GM21576 (cell line): Measurements from ENCODE around the gene ZNF428.
"Not testable (repeated sequence)": the region's sequence is repeated elsewhere in the genome, so short reads cannot be mapped to it uniquely, and the experiment has no call there.

Source experiments
- ATAC-seq: cut with Tn5 transposase; IDR thresholded peaks from one replicate; pipeline ENCODE4 v1.9.1; 2021; ENCODE audit warnings: mild to moderate bottlenecking, moderate library complexity; ENCODE audit not compliant: unreplicated experiment

Gene ZNF428

GRCh38 chr19:43619262-43620060 lies at the start of gene ZNF428:
Gene ZNF428, minus strand, starts transcription at chr19:43619629. Its CDS starts 5,325 bp downstream, at chr19:43614304.
- peak; percentile 64 for ATAC-seq

GRCh38 chr19:43668406-43669109 lies 49.1 kb upstream of the ZNF428 start:
- ATAC-seq, result peak; percentile 76

DNA sequence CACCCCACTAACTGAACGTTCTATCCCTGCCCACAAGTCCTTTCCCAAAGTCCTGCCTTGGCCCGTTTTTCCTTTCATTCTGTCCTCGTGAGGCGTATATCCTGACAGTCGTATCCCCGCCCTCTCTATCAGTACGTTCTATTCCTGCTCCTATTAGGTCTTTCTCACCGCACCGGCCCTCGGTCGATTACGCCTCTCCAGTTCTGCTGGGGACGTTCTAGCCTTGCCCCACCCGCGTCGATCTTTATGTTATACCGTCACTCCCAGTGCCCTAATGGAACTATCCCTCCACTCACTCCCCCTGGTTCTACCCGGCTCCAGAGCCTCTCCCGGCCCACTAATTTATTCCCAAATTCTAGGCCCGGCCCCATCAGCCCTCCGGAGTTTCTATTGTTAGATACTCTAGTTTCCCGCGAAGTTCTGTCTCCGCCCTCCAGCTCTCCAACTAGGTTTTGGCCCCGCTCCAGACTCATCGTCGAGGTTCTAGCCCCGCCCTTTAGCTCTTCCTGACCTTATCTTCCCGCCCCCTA lies 48.5 kb upstream of the ZNF428 start:
- ATAC-seq, result no peak

- ATAC-seq, result no peak
Observed at GRCh38 chr19:43667126-43667875, 47.9 kb upstream of the ZNF428 start.

- ATAC-seq, result no peak
Observed at GRCh38 chr19:43664018-43664417, 44.6 kb upstream of the ZNF428 start.

GRCh38 chr19:43662487-43662886 lies 43.1 kb upstream of the ZNF428 start:
- ATAC-seq, result no peak

DNA sequence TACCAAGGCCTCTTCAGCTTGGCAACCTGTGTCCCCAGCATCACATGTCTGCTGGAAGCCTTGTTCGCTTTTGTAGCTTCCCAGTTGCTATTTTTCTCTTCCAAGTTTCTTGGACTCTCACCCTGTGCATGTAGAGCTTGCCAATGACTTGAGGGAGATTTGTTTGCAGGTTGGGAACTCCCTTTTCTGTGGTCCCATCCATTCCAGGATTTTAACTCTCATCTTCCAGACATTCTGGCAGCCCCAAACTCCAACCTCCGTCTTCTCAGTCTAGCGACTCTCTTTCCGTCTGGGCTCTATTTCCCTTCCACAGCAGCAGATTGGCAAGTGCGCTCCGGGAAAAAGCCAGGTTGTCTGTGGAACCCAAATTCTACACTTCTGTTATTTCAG lies 41.5 kb upstream of the ZNF428 start:
- ATAC-seq, result no peak

GRCh38 chr19:43660301-43660970 lies 41.0 kb upstream of the ZNF428 start:
- no peak for ATAC-seq

DNA sequence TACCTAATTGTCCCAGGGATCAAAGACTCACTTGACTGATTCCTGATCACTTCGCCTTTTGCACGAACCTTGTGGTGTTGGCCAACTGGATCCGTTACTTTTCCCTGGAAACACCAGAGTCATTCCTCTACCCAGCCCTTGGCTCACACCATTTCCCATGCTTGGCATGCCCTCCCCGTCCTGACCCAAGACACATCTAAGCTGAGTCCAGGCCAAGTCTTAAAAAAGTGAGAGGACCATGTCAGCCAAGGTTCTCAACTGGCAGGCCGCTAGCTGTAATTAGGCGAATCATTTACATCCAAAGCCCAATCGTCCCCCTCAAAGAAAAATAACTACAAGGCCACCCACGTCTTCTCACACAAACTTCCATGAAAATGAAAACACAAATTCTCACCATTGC lies 39.1 kb upstream of the ZNF428 start:
- no peak for ATAC-seq

DNA sequence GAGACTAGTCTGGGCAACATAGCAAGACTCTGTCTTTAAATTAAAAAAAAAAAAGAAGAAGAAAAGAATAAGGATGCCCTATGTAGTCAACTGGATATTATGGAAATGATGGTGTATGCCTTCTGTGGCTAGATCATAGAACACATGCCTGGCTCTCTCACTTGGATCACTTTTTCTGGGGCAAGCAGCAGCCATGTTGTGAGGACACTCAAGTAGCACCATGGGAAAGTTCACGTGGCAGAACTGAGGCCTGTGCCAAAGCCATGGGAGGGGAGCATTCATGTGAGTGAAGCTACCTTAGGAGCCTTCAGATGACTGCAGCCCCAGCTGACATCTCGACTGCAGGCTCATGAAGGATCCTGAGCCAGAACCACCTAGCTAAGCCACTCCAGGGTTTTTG lies 38.6 kb upstream of the ZNF428 start:
- ATAC-seq, result no peak

DNA sequence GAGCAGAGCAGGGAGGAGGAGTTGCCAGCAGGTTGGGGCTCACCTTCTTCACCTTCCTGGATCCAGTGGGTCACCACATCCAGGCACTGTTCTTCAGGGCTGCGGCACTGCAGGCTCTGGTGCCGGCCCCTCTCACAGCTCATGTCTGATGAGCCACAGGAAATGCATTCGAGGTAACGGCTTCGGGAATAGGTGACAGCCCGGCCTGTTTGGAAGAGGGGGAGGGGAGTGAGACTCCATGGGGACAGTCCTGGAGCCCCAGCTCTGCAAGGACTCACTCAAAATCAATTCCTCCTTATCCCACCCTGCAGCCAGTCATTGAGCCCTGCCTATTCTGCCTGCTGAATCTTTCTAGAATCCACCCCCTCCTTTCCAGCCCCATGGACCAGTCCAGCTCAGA lies 37.0 kb upstream of the ZNF428 start:
- no peak for ATAC-seq

GRCh38 chr19:43652546-43652874 lies 33.1 kb upstream of the ZNF428 start:
- ATAC-seq, result no peak

- ATAC-seq, result no peak
Observed at GRCh38 chr19:43651758-43652545, 32.5 kb upstream of the ZNF428 start.

- ATAC-seq, result not testable (repeated sequence)
Observed at GRCh38 chr19:43650276-43650675, 30.8 kb upstream of the ZNF428 start.

- no peak for ATAC-seq
Observed at GRCh38 chr19:43649514-43649913, 30.1 kb upstream of the ZNF428 start.

- ATAC-seq, result no peak
Observed at GRCh38 chr19:43648633-43649032, 29.2 kb upstream of the ZNF428 start.

GRCh38 chr19:43644181-43644580 lies 24.8 kb upstream of the ZNF428 start:
- ATAC-seq, result no peak

DNA sequence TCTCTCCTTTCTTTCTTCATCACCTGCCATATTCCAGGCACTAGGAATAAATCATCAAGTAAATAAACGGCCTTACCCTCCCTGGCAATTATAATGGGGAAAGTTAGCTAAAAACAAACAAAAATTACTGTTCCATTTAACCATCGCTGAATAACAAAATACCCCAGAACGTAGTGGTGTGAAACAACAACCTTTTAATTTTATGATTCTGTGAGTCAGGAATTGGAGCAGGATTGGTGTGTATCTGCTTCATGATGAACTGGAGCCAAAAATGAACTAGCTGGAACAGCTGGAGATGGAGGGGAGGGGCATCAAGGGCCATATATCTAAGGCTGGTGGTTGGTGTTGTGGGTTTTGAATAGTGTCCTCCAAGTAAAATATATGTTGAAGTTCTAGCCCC lies 23.9 kb upstream of the ZNF428 start:
- no peak for ATAC-seq

GRCh38 chr19:43642531-43642930 lies 23.1 kb upstream of the ZNF428 start:
- no peak for ATAC-seq

- ATAC-seq, result no peak
Observed at GRCh38 chr19:43641333-43641732, 21.9 kb upstream of the ZNF428 start.
